NCI-H1105 treated with DMSO at 0.1 percent for 48 hours (cell line): ENCODE results near the gene KRT81.
"Not testable (repeated sequence)": the region's sequence is repeated elsewhere in the genome, so short reads cannot be mapped to it uniquely, and the experiment has no call there.

ENCODE experiments used
- DNase-seq: peaks from one replicate; lab custom pipeline; 2025; lab: John Stamatoyannopoulos, UW

KRT81 gene

GRCh38 chr12:52241205-52241842, 50.0 kb downstream of the KRT81 start:
- DNase-seq: no peak

- not testable (repeated sequence) for DNase-seq
Observed at GRCh38 chr12:52240247-52240646, 51.1 kb downstream of the KRT81 start.

- no peak for DNase-seq
Observed at GRCh38 chr12:52239767-52240166, 51.6 kb downstream of the KRT81 start.

GRCh38 chr12:52238916-52239646, 52.3 kb downstream of the KRT81 start:
- DNase-seq: no peak

GRCh38 chr12:52238207-52238840, 53.0 kb downstream of the KRT81 start:
- DNase-seq: no peak

GRCh38 chr12:52236386-52237050, 54.8 kb downstream of the KRT81 start:
- DNase-seq: no peak
